NT2/D1 (cell line): ENCODE results near the gene BCHE.

ENCODE experiments used
- SUZ12 ChIP-seq: IDR thresholded peaks from 2 replicates; pipeline ENCODE4 v1.6.1; 2011; ENCODE audit not compliant: insufficient read length, insufficient read depth; ENCODE audit errors: extremely low read depth
- YY1 ChIP-seq: IDR thresholded peaks from 2 replicates; pipeline ENCODE4 v1.6.1; 2011; ENCODE audit not compliant: insufficient read length, insufficient read depth
- ZNF274 ChIP-seq: IDR thresholded peaks from 2 replicates; pipeline ENCODE4 v1.6.1; 2011; ENCODE audit warnings: mild to moderate bottlenecking, low read depth, low read length

- TF ChIP-seq YY1: no peak
- TF ChIP-seq ZNF274: no peak
- TF ChIP-seq SUZ12: no peak
Measured at GRCh38 chr3:165748094-165748493, 89.1 kb downstream of the BCHE start.
